IMR-90 (cell line): ENCODE results near the gene DAGLA. TPM values are rescaled to one million over a fixed set of nuclear protein-coding genes. Genes with fewer than 3 reads are reported as not detected.

Source experiments
- ATAC-seq: fragments of 200-7000 bp; cut with Tn5 transposase; 2 replicates; pipeline ENCODE4 v1.9.1; 2020; ENCODE audit warnings: low read depth, mild to moderate bottlenecking, moderate library complexity
- BruUV-seq: library from RNA; stranded (reverse); fragments of 400-500 nt; replicated peaks from 2 replicates; lab custom pipeline; 2021; lab: Mats Ljungman, UMichigan
- CTCF ChIA-PET: fragments of 300-600 bp; formaldehyde crosslinking; extraction: SDS; loops from one replicate; lab custom pipeline; 2021; ENCODE audit warnings: antibody characterized with exemption; lab: Yijun Ruan, JAX
- POLR2A ChIA-PET: fragments of 300-600 bp; sonication (Branson Sonifier 250); formaldehyde crosslinking; loops from one replicate; lab custom pipeline; 2022; ENCODE audit warnings: antibody characterized with exemption; ENCODE audit not compliant: unreplicated experiment; lab: Charles Lee
- DNase-seq: peaks from one replicate; pipeline ENCODE4 v3.0.0; 2013
- H2AFZ ChIP-seq: replicated peaks from 2 replicates; pipeline ENCODE3; 2013; ENCODE audit warnings: low read length, mild to moderate bottlenecking; ENCODE audit not compliant: poor library complexity
- H2AK5ac ChIP-seq: 2 replicates; pipeline ENCODE4 v1.6.1; 2013; ENCODE audit warnings: low read depth, low read length, inconsistent platforms
- H2AK9ac ChIP-seq: replicated peaks from 2 replicates; pipeline ENCODE3; 2013; ENCODE audit warnings: mild to moderate bottlenecking, low read depth, low read length, moderate library complexity; ENCODE audit not compliant: poor library complexity
- H2BK120ac ChIP-seq: 2 replicates; pipeline ENCODE4 v1.6.1; 2013; ENCODE audit warnings: low read depth, low read length, inconsistent platforms
- H2BK15ac ChIP-seq: 3 replicates; pipeline ENCODE4 v1.6.1; 2013; ENCODE audit warnings: low read depth, low read length, inconsistent platforms
- H2BK20ac ChIP-seq: 2 replicates; pipeline ENCODE4 v1.6.1; 2013; ENCODE audit warnings: low read depth, mild to moderate bottlenecking, inconsistent platforms, low read length, moderate library complexity
- H2BK5ac ChIP-seq: 2 replicates; pipeline ENCODE4 v1.6.1; 2013; ENCODE audit warnings: mild to moderate bottlenecking, low read depth, low read length, inconsistent platforms; ENCODE audit not compliant: poor library complexity, severe bottlenecking
- H3K14ac ChIP-seq: replicated peaks from 2 replicates; pipeline ENCODE4 v1.6.1; 2013; ENCODE audit warnings: low read depth, low read length, inconsistent platforms
- H3K18ac ChIP-seq: 2 replicates; pipeline ENCODE4 v1.6.1; 2013; ENCODE audit warnings: low read depth, low read length, control low read depth
- H3K23ac ChIP-seq: 2 replicates; pipeline ENCODE4 v1.6.1; 2013; ENCODE audit warnings: low read depth, low read length, inconsistent platforms
- H3K27ac ChIP-seq: 2 replicates; pipeline ENCODE4 v1.5.1; 2013; ENCODE audit warnings: mild to moderate bottlenecking, control low read depth, low read length; ENCODE audit not compliant: insufficient read depth
- H3K27me3 ChIP-seq: 2 replicates; pipeline ENCODE4 v1.6.1; 2013; ENCODE audit warnings: low read length; ENCODE audit not compliant: control insufficient read depth, insufficient read depth
- H3K36me3 ChIP-seq: 2 replicates; pipeline ENCODE4 v1.6.1; 2013; ENCODE audit warnings: low read length, mixed read lengths; ENCODE audit not compliant: control insufficient read depth, insufficient read depth
- H3K4ac ChIP-seq: 2 replicates; pipeline ENCODE4 v1.6.1; 2013; ENCODE audit warnings: low read depth, low read length, inconsistent platforms
- H3K4me1 ChIP-seq: 2 replicates; pipeline ENCODE4 v1.6.1; 2013; ENCODE audit warnings: low read length, mixed read lengths; ENCODE audit not compliant: control insufficient read depth, insufficient read depth
- H3K4me2 ChIP-seq: 2 replicates; pipeline ENCODE4 v1.6.1; 2013; ENCODE audit warnings: low read depth, mild to moderate bottlenecking, control low read depth, low read length, moderate library complexity
- H3K4me3 ChIP-seq: 2 replicates; pipeline ENCODE4 v1.5.1; 2013; ENCODE audit warnings: low read depth, mild to moderate bottlenecking, control low read depth, low read length, moderate library complexity; ENCODE audit not compliant: insufficient read depth
- H3K56ac ChIP-seq: 2 replicates; pipeline ENCODE4 v1.6.1; 2013; ENCODE audit warnings: low read length, inconsistent platforms; ENCODE audit not compliant: insufficient read depth; ENCODE audit errors: extremely low read depth
- H3K79me1 ChIP-seq, 2 experiments: 2 replicates each; pipeline ENCODE4 v1.6.1; 2013; ENCODE audit warnings: low read length in 2 of 2, inconsistent platforms in 1 of 2, low read depth in 1 of 2
- H3K9ac ChIP-seq: 2 replicates; pipeline ENCODE4 v1.6.1; 2013; ENCODE audit warnings: low read depth, low read length, control low read depth
- H3K9me1 ChIP-seq: 2 replicates; pipeline ENCODE4 v1.6.1; 2013; ENCODE audit warnings: low read length, inconsistent platforms; ENCODE audit not compliant: insufficient read depth
- H3K9me3 ChIP-seq: 2 replicates; pipeline ENCODE4 v1.6.1; 2013; ENCODE audit warnings: low read length; ENCODE audit not compliant: control insufficient read depth, insufficient read depth
- H4K20me1 ChIP-seq: 2 replicates; pipeline ENCODE4 v1.6.1; 2013; ENCODE audit warnings: low read length, inconsistent platforms; ENCODE audit not compliant: insufficient read depth
- H4K5ac ChIP-seq: 2 replicates; pipeline ENCODE4 v1.6.1; 2013; ENCODE audit warnings: mild to moderate bottlenecking, low read depth, low read length, control low read depth
- H4K8ac ChIP-seq, 2 experiments: 2 replicates each; pipeline ENCODE4 v1.6.1; 2013; ENCODE audit warnings: low read depth in 2 of 2, low read length in 2 of 2, control low read depth in 1 of 2, inconsistent platforms in 1 of 2
- H4K91ac ChIP-seq: 2 replicates; pipeline ENCODE4 v1.6.1; 2013; ENCODE audit warnings: low read depth, low read length, inconsistent platforms; ENCODE audit not compliant: insufficient read depth
- BHLHE40 ChIP-seq: fragments of 150-350 bp; IDR thresholded peaks from 2 replicates; pipeline ENCODE4 v1.6.1; 2016; ENCODE audit warnings: mild to moderate bottlenecking, low read depth, low read length
- CHD1 ChIP-seq: IDR thresholded peaks from 2 replicates; pipeline ENCODE4 v1.6.1; 2012; ENCODE audit warnings: low read depth, low read length, improper control_type of control experiment
- MAFK ChIP-seq: IDR thresholded peaks from 2 replicates; pipeline ENCODE4 v1.6.1; 2012; ENCODE audit warnings: low read depth, low read length, improper control_type of control experiment
- MAZ ChIP-seq: IDR thresholded peaks from 2 replicates; pipeline ENCODE4 v1.6.1; 2012; ENCODE audit warnings: low read depth, mild to moderate bottlenecking, low read length, improper control_type of control experiment, moderate library complexity, borderline replicate concordance
- NFE2L2 ChIP-seq: fragments of 150-350 bp; IDR thresholded peaks from 2 replicates; pipeline ENCODE4 v1.6.1; 2016; ENCODE audit warnings: low read depth, mild to moderate bottlenecking, low read length
- POLR2A ChIP-seq: IDR thresholded peaks from 2 replicates; pipeline ENCODE4 v1.6.1; 2012; ENCODE audit warnings: mild to moderate bottlenecking, low read depth, low read length
- RCOR1 ChIP-seq: IDR thresholded peaks from 2 replicates; pipeline ENCODE4 v1.6.1; 2012; ENCODE audit warnings: mild to moderate bottlenecking, low read length, improper control_type of control experiment; ENCODE audit not compliant: insufficient replicate concordance
- RFX5 ChIP-seq: IDR thresholded peaks from 2 replicates; pipeline ENCODE4 v1.8.0; 2012; ENCODE audit warnings: low read depth, mild to moderate bottlenecking, low read length, moderate library complexity
- SMC3 ChIP-seq: fragments of 150-350 bp; IDR thresholded peaks from 2 replicates; pipeline ENCODE4 v1.6.1; 2016; ENCODE audit warnings: low read depth, mild to moderate bottlenecking, antibody characterized with exemption, low read length, moderate library complexity
- WGBS, 2 experiments: methylation state at CpG; one replicate each; pipeline versions ENCODE4 v1.1.5 to v1.1.7; 2013; ENCODE audit warnings: missing lambda C conversion rate in 2 of 2; ENCODE audit not compliant: insufficient read length in 1 of 2; ENCODE audit errors: extremely low coverage in 2 of 2; 5-methylcytosine and 5-hydroxymethylcytosine counted together
- dilution Hi-C: fragments of 300-500 bp; cut with HindIII; formaldehyde crosslinking; loops from one replicate; pipeline ENCODE4 v1.14.3; 2018; ENCODE audit warnings: low sequenced_read_pairs; ENCODE audit not compliant: unreplicated experiment
- in situ Hi-C: fragments of 300-500 bp; cut with MboI; formaldehyde crosslinking; loops from 3 replicates; pipeline ENCODE4 v1.14.3; 2019; ENCODE audit warnings: low sequenced_read_pairs, inconsistent platforms, mixed read lengths
- intact Hi-C: fragments of 100-400 bp; cut with micrococcal nuclease; formaldehyde crosslinking; loops from 2 replicates; pipeline ENCODE4 v1.10.0; 2022
- polyA plus RNA-seq, 3 experiments: library from polyadenylated mRNA; depleted of rRNA; stranded (reverse); fragments of >200 nt; gene quantifications; 2 replicates each; pipeline ENCODE4 v1.2.3, GENCODE V29; 2012; ENCODE audit warnings: low replicate concordance in 1 of 3
- total RNA-seq: library from RNA; depleted of rRNA; stranded (reverse); fragments of >200 nt; gene quantifications from 2 replicates; pipeline ENCODE4 v1.2.3, GENCODE V29; 2012

The DAGLA gene
- total and polyA plus RNA-seq, 2 of the 4 experiments (the other 2 are of a cell fraction), result 0.90 to 3.8 TPM

GRCh38 chr11:61730240-61730994 lies 50.2 kb downstream of the DAGLA start:
- intact Hi-C loops, result loop anchor here (10.0 kb wide), 1 partner anchor 146 kb away; the partner anchor contains the start of gene SYT7
- dilution Hi-C loops, result no loop called here
- Histone ChIP-seq H3K9me1 (no peaks in the 10 kb centered on the region), H2BK20ac (no peak overlapping the region), H4K8ac (no peak overlapping the region), H3K36me3 (peaks cover 7% of the 10 kb centered on the region; the same call in 1 of the 2 replicates), H3K9ac (no peak overlapping the region), H3K79me1 (no peaks in the 10 kb centered on the region), H4K91ac (no peak overlapping the region), H2BK120ac (no peak overlapping the region), H4K20me1 (no peaks in the 10 kb centered on the region; the same call in 1 of the 2 replicates), H3K56ac (no peak overlapping the region), H2AFZ (no peak overlapping the region), H3K9me3 (no peaks in the 10 kb centered on the region), H2AK9ac (no peak overlapping the region), H3K4me2 (no peak overlapping the region), H3K4ac (no peak overlapping the region), H3K4me1 (peaks cover 3% of the 10 kb centered on the region; the same call in 1 of the 2 replicates), H3K27ac (no peak overlapping the region), H2BK15ac (no peak overlapping the region), H3K4me3 (no peak overlapping the region), H3K23ac (no peak overlapping the region), H3K27me3 (no peaks in the 10 kb centered on the region), H3K14ac (no peak overlapping the region), H4K5ac (no peak overlapping the region), H3K18ac (no peak overlapping the region), H2AK5ac (no peak overlapping the region), H2BK5ac (no peak overlapping the region)
- no TSS peak for BruUV-seq
- POLR2A ChIA-PET, result no interaction called here
- DNase-seq, result no peak
- 85% methylated on average over 8 of the region's 13 CpGs; no CpG with 5 or more reads in 1 of the 2 experiments for WGBS, 2 experiments
- TF ChIP-seq RCOR1 (no peak), MAZ (no peak), CHD1 (no peak), POLR2A (no peak), NFE2L2 (no peak), RFX5 (no peak), MAFK (no peak), BHLHE40 (no peak), SMC3 (no peak)
- ATAC-seq, result no peak
- CTCF ChIA-PET, result no interaction called here
- in situ Hi-C loops, result no loop called here
